Brain microvascular endothelial cell (primary cell): ENCODE data around the gene RNU2-63P.

Experiments
- DNase-seq: peaks from one replicate; pipeline ENCODE4 v3.0.0-alpha.2; 2020
- H3K27ac ChIP-seq: fragments of 250-450 bp; sonication (Bioruptor Pico); 2 replicates; pipeline ENCODE4 v1.5.1; 2020; ENCODE audit warnings: mild to moderate bottlenecking, moderate library complexity
- H3K27me3 ChIP-seq: fragments of 250-450 bp; sonication (Bioruptor Pico); replicated peaks from 2 replicates; pipeline ENCODE4 v1.5.1; 2020; ENCODE audit warnings: mild to moderate bottlenecking
- H3K36me3 ChIP-seq: fragments of 250-450 bp; sonication (Bioruptor Pico); replicated peaks from 2 replicates; pipeline ENCODE4 v1.5.1; 2020; ENCODE audit warnings: mild to moderate bottlenecking
- H3K4me3 ChIP-seq: 2 replicates; pipeline ENCODE4 v1.5.1; 2011; ENCODE audit warnings: low read depth, mild to moderate bottlenecking, control low read depth, low read length, moderate library complexity
- in situ Hi-C: cut with HindIII; loops from 2 replicates; pipeline ENCODE4 v1.10.0; 2017; ENCODE audit warnings: low sequenced_read_pairs, low pct_ligation_motif_present
- TF ChIP-seq, protein P1 (sequence below): IDR thresholded peaks from 2 replicates; pipeline ENCODE4 v1.5.1; 2011; ENCODE audit warnings: low read depth, mild to moderate bottlenecking, moderate library complexity, low read length, control low read depth, inconsistent platforms; ENCODE audit errors: missing control alignments

Gene RNU2-63P

DNA sequence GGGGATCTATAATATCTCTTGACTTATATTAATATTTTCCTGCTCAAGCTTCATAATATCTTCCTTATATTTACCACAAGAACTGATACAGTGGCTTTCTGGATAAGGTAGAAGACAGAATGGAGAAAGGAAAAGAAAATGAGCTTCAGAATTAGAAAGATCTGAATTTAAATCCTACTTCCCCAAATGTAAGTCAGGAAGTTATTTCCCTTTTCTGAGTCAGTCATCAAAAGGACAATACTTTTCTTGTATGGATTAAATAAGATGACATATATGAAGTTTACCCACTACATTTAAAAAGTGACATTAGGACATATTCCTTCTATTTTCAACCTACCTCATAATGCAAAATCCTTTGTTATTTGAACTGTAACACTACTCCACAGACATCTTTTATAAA is 20.3 kb upstream of the RNU2-63P start:
- no peak overlapping the region for H3K4me3 ChIP-seq
- no peaks in the 10 kb centered on the region for H3K27me3 ChIP-seq
- DNase-seq: no peak
- H3K36me3 ChIP-seq: peaks cover 14% of the 10 kb centered on the region
- no peak overlapping the region for H3K27ac ChIP-seq
- TF ChIP-seq, protein P1, sequence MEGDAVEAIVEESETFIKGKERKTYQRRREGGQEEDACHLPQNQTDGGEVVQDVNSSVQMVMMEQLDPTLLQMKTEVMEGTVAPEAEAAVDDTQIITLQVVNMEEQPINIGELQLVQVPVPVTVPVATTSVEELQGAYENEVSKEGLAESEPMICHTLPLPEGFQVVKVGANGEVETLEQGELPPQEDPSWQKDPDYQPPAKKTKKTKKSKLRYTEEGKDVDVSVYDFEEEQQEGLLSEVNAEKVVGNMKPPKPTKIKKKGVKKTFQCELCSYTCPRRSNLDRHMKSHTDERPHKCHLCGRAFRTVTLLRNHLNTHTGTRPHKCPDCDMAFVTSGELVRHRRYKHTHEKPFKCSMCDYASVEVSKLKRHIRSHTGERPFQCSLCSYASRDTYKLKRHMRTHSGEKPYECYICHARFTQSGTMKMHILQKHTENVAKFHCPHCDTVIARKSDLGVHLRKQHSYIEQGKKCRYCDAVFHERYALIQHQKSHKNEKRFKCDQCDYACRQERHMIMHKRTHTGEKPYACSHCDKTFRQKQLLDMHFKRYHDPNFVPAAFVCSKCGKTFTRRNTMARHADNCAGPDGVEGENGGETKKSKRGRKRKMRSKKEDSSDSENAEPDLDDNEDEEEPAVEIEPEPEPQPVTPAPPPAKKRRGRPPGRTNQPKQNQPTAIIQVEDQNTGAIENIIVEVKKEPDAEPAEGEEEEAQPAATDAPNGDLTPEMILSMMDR: no peak
- in situ Hi-C loops: no loop called here

GRCh38 chr2:88036182-88036581 is 19.8 kb upstream of the RNU2-63P start:
- TF ChIP-seq, protein P1: no peak
- no peaks in the 10 kb centered on the region for H3K27me3 ChIP-seq
- in situ Hi-C loops: no loop called here
- H3K27ac ChIP-seq: no peak overlapping the region
- H3K4me3 ChIP-seq: no peak overlapping the region
- H3K36me3 ChIP-seq: peaks cover 15% of the 10 kb centered on the region
- DNase-seq: no peak

GRCh38 chr2:88032070-88032702 is 15.8 kb upstream of the RNU2-63P start:
- DNase-seq: no peak
- TF ChIP-seq, protein P1: no peak
- peaks cover 29% of the 10 kb centered on the region for H3K36me3 ChIP-seq
- H3K4me3 ChIP-seq: no peak overlapping the region
- no peaks in the 10 kb centered on the region for H3K27me3 ChIP-seq
- in situ Hi-C loops: no loop called here
- H3K27ac ChIP-seq: no peak overlapping the region

DNA sequence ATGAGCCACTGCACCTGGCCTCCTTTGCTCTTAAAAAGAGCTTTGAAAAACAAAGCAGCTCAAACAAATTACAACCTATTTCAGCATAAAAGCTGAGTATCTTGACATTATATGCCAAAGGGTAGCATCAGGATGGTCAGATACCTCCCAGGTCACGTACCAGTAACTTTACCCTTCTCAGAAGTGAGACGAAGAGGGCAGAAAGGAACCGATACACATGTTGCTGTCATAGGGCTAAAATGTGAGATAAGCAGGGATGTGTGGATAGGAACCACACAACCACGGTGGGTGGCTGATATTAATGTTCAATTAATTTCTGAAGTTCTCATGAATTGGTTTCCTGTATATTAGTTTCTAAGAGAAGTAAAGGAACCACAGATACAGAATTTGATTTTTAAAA is 12.6 kb upstream of the RNU2-63P start:
- peaks cover 27% of the 10 kb centered on the region for H3K36me3 ChIP-seq
- no peak for DNase-seq
- in situ Hi-C loops: no loop called here
- TF ChIP-seq, protein P1: no peak
- H3K27me3 ChIP-seq: no peaks in the 10 kb centered on the region
- H3K4me3 ChIP-seq: no peak overlapping the region
- no peak overlapping the region for H3K27ac ChIP-seq

GRCh38 chr2:88027697-88028389 is 11.5 kb upstream of the RNU2-63P start:
- in situ Hi-C loops: no loop called here
- Histone ChIP-seq H3K27ac (no peak overlapping the region), H3K36me3 (peaks cover 22% of the 10 kb centered on the region), H3K4me3 (no peak overlapping the region), H3K27me3 (no peaks in the 10 kb centered on the region)
- DNase-seq: no peak
- TF ChIP-seq, protein P1: no peak
